Uterus (tissue), 4 donors: ENCODE data around the gene KCNH3. TPM values are rescaled to one million over a fixed set of nuclear protein-coding genes. Genes with fewer than 3 reads are reported as not detected.

Experiments used
- DNase-seq, 2 donors: peaks; one replicate each; pipeline ENCODE4 v3.0.0-alpha.2; 2019 to 2020
- H3K27ac ChIP-seq, 2 donors: fragments of 200-600 bp; sonication (generic); 1 replicate in 1 of 2; 2 replicates in 1 of 2; pipeline ENCODE4 v1.5.1; 2016 to 2018
- H3K27me3 ChIP-seq, 2 donors: fragments of 200-600 bp; sonication (generic); one replicate each; pipeline ENCODE4 v1.5.1; 2018 to 2019; ENCODE audit warnings: control low read depth in 1 of 2
- H3K36me3 ChIP-seq, 2 donors: fragments of 200-600 bp; sonication (generic); one replicate each; pipeline ENCODE4 v1.5.1; 2019; ENCODE audit warnings: control low read depth in 1 of 2
- H3K4me1 ChIP-seq, 2 donors: fragments of 200-600 bp; sonication (generic); one replicate each; pipeline ENCODE4 v1.5.1; 2018 to 2019; ENCODE audit warnings: control low read depth in 1 of 2
- H3K4me3 ChIP-seq, 2 donors: fragments of 200-600 bp; sonication (generic); 1 replicate in 1 of 2; 2 replicates in 1 of 2; pipeline ENCODE4 v1.5.1; 2018 to 2019; ENCODE audit warnings: mild to moderate bottlenecking in 1 of 2
- H3K9me3 ChIP-seq, 2 donors: fragments of 200-600 bp; sonication (generic); one replicate each; pipeline ENCODE4 v1.5.1; 2019; ENCODE audit warnings: control low read depth in 1 of 2
- POLR2A ChIP-seq, 2 donors: fragments of 450-650 bp; IDR thresholded peaks; one replicate each; pipeline ENCODE4 v1.6.1; 2016; ENCODE audit warnings: antibody characterized with exemption in 2 of 2, mild to moderate bottlenecking in 1 of 2, moderate library complexity in 1 of 2
- intact Hi-C: fragments of 100-400 bp; cut with DNase I; formaldehyde crosslinking; loops from one replicate; pipeline ENCODE4 v1.15.1; 2023; ENCODE audit warnings: low total_unique reads
- total RNA-seq, 4 donors: library from RNA; depleted of rRNA in 3 of 4; stranded (reverse); fragments of >200 nt in 3 of 4; gene quantifications; one replicate each; pipeline versions ENCODE4 v1.1.0 to v1.2.4, GENCODE V29; 2014 to 2023
- TF ChIP-seq, protein P1 (sequence below), 4 experiments: fragments of 200-600 bp in 2 of 4; fragments of 450-650 bp in 2 of 4; sonication (generic) in 2 of 4; IDR thresholded peaks; one replicate each; pipeline ENCODE4 v1.5.1; 2016 to 2019; ENCODE audit warnings: antibody characterized with exemption in 4 of 4, mild to moderate bottlenecking in 2 of 4, moderate library complexity in 1 of 4
- donor health status: DM: yes; HTN: yes; CAD: no.

The KCNH3 gene
- total RNA-seq, 4 donors from 2014 or later: under 0.01 to 1.7 (median 0.43) TPM; not detected in 1

DNA sequence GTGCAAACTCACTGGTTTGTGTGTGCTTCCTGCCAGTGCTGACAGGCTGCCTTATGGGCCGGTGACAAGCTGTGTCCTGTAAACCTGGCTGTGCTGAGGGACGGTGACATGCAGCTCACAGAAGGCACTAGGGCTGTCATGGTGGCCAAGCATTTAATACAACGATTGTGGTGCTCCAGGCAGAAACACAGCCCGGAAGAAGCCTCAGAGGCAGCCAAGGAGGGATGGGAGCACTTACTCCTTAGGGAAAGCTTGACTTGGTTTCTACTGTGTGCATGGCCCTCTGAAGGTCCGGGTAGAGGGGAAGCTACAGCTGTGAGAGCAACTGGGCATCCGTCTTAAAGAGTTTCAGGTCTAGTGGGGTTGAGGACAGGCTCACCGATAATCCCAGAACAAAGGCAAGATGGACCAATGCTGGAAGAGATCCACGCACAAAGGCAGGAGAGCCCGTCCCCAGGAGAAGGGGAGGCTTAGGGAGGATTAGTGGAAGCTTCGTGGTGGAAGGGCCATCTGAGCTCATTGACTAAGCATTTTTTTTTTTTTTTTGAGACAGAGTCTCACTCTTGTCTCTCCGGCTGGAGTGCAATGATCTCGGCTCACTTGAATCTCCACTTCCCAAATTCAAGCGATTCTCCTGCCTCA is 39.8 kb downstream of the KCNH3 start:
- Histone ChIP-seq H3K9me3 (no peaks in the 10 kb centered on the region), H3K4me1 (no peaks in the 10 kb centered on the region), H3K27me3 (no peaks in the 10 kb centered on the region), H3K27ac (no peak overlapping the region), H3K4me3 (no peak overlapping the region), H3K36me3 (no peaks in the 10 kb centered on the region)
- intact Hi-C loops: no loop called here
- DNase-seq: no peak
- TF ChIP-seq, protein P1, sequence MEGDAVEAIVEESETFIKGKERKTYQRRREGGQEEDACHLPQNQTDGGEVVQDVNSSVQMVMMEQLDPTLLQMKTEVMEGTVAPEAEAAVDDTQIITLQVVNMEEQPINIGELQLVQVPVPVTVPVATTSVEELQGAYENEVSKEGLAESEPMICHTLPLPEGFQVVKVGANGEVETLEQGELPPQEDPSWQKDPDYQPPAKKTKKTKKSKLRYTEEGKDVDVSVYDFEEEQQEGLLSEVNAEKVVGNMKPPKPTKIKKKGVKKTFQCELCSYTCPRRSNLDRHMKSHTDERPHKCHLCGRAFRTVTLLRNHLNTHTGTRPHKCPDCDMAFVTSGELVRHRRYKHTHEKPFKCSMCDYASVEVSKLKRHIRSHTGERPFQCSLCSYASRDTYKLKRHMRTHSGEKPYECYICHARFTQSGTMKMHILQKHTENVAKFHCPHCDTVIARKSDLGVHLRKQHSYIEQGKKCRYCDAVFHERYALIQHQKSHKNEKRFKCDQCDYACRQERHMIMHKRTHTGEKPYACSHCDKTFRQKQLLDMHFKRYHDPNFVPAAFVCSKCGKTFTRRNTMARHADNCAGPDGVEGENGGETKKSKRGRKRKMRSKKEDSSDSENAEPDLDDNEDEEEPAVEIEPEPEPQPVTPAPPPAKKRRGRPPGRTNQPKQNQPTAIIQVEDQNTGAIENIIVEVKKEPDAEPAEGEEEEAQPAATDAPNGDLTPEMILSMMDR (IDR thresholded peaks at IDR 0.05): no peak
- no peak for TF ChIP-seq POLR2A (IDR thresholded peaks at IDR 0.05)

DNA sequence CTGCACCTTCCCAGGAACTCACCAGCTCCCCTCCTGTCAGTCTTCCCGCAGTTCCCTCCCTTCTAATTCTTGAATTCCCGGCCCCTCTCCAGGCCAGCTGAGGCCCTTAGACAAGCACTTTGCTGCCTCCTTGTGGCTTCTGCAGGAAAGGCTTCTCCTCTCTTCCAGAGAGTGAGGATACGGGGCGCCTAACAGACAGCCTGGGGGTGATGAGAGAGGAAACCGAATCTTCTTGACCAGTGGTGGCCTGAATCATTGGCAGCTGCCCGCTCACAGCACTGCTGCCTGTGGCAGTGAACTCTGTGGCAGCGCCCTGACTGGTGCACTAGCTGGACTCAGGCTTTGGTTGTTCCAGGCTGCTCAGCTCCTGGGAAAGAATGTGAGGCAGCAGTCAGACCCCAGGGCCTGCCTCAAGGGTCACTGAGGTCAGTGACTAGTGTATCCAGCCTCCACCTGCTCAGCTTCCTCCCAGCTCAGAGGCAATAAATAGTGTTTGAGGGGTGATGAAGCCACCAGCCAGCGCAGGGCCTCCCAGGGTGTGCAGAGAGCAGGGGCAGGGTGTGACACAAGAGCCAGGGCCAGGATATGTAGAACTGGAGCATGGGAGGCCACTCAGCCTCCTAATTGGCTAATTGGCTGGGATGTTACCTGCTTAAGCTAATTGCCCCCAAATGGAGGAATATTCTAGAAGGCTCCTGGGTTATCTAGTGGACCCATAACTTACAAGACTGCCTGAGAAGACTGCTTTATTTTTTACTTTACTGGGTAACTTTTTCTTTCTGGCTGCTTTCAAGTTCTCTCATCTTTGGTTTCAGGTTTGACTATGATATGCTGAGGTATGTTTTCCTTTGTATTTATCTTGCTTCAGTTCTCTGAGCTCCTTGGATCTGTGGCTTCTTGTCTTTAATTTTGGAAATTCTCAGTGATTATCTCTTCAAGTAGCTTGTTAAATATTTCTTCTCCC is 42.0 kb downstream of the KCNH3 start:
- no peaks in the 10 kb centered on the region for H3K27me3 ChIP-seq
- TF ChIP-seq, protein P1 (IDR thresholded peaks at IDR 0.05): peak; percentile 55 to 73 (median 68)
- peak in 1 of 2 donors; percentile 18 for TF ChIP-seq POLR2A (IDR thresholded peaks at IDR 0.05)
- intact Hi-C loops: no loop called here
- no peak overlapping the region for H3K27ac ChIP-seq
- no peaks in the 10 kb centered on the region for H3K36me3 ChIP-seq
- no peak overlapping the region for H3K4me3 ChIP-seq
- H3K9me3 ChIP-seq: no peaks in the 10 kb centered on the region
- no peaks in the 10 kb centered on the region for H3K4me1 ChIP-seq
- DNase-seq: peak; percentile 55 to 64

DNA sequence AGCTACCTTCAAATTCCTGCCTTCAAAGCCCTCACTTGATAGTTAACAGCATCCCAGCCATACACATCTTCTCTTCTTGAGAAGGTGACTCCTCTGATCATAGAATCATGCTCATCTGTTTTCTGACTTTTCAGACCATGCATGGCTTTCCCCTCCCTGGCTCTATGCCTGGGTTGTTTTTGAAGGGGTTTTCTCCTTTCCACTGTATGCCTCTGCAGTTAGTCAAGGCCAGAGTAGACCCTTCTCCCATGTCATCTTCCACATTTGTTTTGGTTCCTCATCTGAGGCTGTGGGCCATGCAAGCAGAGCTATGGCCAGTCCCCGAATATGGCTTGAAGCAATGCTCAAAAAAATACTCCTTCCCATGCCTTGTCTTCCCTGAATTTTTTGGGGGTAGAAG is 43.4 kb downstream of the KCNH3 start:
- intact Hi-C loops: no loop called here
- Histone ChIP-seq H3K36me3 (no peaks in the 10 kb centered on the region), H3K27me3 (no peaks in the 10 kb centered on the region), H3K4me3 (no peak overlapping the region), H3K27ac (no peak overlapping the region), H3K9me3 (no peaks in the 10 kb centered on the region), H3K4me1 (no peaks in the 10 kb centered on the region)
- no peak for TF ChIP-seq POLR2A (IDR thresholded peaks at IDR 0.05)
- TF ChIP-seq, protein P1 (IDR thresholded peaks at IDR 0.05): no peak
- no peak for DNase-seq

DNA sequence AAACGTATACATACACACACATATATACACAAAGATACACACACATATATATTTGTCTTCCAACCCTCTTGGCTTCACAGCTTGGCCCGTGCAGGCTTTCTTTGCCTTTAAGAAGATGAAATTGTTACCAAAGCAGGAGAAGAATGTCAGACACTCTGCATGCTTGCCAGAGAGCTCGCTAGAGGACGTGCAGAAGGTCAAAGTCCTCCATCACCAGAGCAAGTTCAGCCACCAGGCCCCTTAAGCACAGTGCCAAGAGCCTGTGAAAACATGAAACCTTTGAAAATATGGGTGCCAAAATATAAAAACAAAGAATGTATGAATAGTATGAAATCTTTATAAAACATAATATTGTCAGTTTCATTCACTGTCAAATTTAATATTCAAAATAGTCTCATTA is 44.0 kb downstream of the KCNH3 start:
- no peaks in the 10 kb centered on the region for H3K27me3 ChIP-seq
- no peak for DNase-seq
- H3K4me1 ChIP-seq: no peaks in the 10 kb centered on the region
- no peaks in the 10 kb centered on the region for H3K36me3 ChIP-seq
- H3K9me3 ChIP-seq: no peaks in the 10 kb centered on the region
- intact Hi-C loops: no loop called here
- no peak overlapping the region for H3K4me3 ChIP-seq
- no peak for TF ChIP-seq POLR2A (IDR thresholded peaks at IDR 0.05)
- TF ChIP-seq, protein P1 (IDR thresholded peaks at IDR 0.05): no peak
- no peak overlapping the region for H3K27ac ChIP-seq
